ENCODE data around the gene STAT3.

STAT3 gene

GRCh38 chr17:42289611-42290181, 98.5 kb downstream of the STAT3 start:
- DNase-seq = peak; percentile 78

DNA sequence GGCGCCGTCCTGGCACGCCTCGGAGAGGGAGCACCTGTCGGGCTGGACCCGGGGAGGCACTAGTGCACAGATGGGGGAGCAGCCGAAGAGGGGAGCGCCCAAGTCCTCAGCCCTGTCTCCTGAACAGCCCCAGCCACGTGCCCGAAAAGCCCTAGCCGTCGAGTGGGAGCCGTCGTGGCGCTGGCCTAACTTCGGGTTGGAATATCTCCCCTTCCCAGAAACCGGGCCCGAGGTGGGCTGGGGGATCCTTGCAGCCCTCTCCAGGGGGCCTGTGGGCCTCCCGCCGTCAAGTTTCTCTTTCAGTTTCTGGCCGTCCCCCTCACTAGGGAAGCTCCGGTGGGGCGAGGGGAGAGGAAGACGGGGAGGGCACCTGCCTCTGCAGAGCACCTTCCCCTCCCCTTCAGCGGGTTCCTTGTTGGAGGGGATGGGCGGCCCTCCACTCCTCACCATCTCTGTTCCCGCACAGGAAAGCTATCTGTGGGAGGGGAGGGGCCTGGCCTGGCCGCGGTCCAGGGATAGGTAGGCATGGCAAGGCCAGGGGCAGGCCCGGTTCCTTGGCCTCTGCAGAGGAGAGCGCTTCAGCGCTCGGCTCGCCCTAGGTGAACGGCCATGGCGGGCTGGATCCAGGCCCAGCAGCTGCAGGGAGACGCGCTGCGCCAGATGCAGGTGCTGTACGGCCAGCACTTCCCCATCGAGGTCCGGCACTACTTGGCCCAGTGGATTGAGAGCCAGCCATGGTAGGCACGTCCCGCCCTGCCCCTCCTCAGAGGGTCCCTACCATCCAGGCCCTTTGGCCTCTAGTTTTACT, 99.2 kb downstream of the STAT3 start:
- peak; percentile 62 for DNase-seq

GRCh38 chr17:42287977-42288802, 100.1 kb downstream of the STAT3 start, which contains the start of gene STAT5A:
TSS of gene STAT5A (plus strand) at chr17:42288498. CDS start at chr17:42289412, 914 bp downstream.
- peak; percentile 79 for DNase-seq

GRCh38 chr17:42287305-42287976, 100.8 kb downstream of the STAT3 start:
- peak; percentile 59 for DNase-seq

GRCh38 chr17:42286411-42287221, 101.6 kb downstream of the STAT3 start:
- DNase-seq = no peak

GRCh38 chr17:42285346-42286050, 102.7 kb downstream of the STAT3 start:
- no peak for DNase-seq

- DNase-seq = no peak
Observed at GRCh38 chr17:42284566-42284965, 103.7 kb downstream of the STAT3 start.

DNA sequence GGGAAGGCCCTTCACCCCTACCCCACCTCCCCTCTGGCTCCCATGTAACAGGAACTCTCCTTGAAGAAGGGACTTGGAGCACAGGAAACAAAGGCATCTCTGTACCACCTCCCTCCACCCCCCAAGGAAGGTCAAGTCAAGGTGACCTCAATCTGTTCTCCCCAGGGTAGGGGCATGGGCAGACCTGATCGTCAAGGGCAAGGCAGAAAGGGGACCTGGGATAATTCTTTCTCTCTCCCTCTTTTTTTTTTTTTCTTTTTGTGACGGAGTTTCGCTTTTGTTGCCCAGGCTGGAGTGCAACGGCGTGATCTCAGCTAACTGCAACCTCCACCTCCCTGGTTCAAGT, 104.2 kb downstream of the STAT3 start:
- no peak for DNase-seq

- no peak for DNase-seq
Observed at GRCh38 chr17:42283241-42284023, 104.8 kb downstream of the STAT3 start.

GRCh38 chr17:42282478-42283080, 105.7 kb downstream of the STAT3 start:
- no peak for DNase-seq

DNA sequence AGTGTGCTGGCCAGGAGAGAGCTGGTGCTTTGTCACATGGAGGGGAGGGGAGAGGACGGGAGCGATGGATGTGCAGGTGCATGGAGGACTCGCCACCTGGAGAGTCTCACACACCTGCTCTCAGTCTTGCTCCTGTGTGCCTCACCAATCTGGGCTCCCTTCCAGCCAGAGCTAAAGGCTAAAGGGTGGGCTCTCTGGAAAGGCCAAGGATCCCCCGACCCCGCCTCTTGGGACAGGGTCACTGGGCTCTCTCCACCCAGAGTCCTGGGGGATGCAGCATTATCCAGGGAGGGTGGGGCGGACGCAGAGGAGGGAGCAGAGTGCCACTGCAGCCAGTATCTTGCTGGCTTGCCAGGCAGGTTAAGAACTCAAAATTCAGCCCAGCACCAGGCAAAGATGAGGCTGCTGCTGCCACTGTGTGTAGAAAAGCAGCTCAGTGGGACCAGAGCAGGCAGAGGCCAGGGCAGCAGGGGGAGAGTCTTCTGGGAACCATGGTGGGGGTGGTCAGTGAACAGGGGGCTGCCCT, 106.6 kb downstream of the STAT3 start:
- no peak for DNase-seq

DNA sequence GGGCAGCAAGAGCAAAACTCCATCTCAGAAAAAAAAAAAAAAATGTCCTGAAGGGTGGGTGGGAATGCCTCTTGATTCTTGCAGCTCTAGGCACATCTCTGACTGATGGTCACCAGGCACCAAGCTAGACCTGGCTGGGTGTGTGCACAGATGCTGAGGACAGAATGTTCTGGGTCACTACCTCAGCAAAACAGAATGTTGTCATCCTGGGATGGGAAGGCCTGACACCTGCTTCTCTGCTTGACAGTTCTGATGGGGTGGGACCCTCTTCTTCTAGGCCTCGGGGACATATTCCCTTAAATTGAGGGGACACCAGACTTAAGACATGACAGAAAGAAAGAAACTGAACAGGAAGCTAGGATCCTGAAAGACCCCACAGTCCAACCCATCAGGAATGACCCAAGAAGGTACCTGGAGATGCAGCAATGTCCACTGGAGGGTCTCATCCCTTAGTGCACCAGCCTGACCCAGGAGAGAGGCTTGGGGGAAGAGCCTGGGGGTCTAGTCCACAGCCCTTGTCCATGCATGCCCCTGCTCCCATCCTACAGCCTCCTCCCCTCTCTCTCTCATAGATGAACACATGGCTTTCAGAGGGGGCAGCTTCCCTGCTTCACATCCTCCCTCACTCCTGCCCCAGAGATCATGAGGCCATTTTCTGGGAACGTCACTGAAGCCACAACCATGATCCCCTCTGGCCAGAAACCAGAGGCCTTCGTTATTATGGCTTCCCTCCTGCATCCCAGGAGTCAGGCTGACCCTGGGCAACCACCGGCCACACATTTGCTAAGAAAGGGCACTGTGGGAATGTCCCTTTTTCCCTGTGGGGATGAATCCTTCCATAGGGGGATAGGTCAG, 108.2 kb downstream of the STAT3 start:
- DNase-seq = no peak

DNA sequence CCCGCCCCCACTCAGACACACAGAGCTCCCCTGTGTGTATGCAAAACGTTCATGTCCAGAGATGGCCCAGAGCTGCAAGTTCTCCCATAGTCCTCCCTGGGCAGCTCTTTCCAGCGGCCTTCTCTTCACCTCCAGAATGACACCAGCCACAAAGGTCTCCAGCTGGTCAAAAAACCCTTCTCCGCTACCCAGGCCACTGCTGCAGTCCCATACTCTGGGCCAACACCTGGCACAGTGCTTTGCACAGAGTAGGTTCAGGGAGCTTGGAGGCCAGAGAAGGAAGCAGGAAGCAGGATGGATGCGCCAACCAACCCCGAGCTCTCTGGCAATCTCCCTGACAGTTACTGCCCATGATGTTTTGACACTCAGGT, 110.9 kb downstream of the STAT3 start:
- DNase-seq = no peak

DNA sequence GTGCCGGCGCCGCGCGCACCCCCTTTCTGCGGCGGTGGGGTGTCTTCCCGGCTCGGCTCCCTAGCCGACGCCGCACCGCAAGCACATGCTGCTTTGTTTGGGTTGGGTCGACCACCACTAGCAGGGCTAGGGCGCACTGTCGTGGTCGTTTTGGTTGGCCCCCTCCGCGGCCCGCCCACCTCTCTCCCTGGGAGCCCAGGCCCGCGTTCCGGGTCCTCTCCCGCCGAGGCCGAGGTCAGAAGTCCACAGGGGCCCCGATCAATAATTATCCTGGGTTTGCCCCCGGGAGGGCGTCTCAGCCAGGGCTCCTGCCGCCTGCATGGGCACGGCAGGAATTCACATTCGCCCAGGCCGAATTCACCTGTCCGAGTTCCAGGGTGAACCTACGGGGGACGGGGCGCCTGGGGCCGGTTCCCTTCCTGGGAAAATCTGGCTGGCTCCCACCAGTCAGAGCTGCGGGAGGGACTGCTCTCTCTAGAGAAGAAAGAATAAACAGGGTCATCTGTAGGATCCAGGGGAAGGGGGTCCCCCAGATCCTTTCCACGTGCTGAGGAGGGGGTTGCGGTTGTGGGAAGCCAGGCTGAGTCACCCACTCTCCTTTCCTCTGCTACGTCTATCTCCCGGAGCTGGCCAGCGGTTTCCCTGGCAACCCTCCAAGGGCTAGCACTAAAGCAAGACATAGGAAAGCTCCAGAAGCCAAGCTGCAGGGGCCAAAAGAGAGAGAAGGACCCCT, 111.5 kb downstream of the STAT3 start:
- peak; percentile 37 for DNase-seq

DNA sequence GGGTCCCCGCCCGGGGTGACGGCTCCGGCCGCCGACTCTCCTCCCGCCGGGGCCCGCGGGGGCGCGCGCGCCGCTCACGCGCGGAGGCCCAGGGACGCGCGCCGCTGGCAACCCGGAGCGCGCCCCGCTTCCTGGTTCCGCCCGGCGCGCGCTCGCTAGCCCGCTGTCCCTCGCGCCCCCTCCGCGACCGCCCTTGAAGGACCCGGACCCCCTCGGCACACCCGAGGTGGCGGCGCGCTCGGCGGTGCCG, 112.0 kb downstream of the STAT3 start, which contains the start of gene STAT5B:
Gene STAT5B (minus strand): TSS at position 33 of the 250 bp plus-strand sequence. CDS start 44,264 bp downstream, outside the sequence.
- peak; percentile 52 for DNase-seq

DNA sequence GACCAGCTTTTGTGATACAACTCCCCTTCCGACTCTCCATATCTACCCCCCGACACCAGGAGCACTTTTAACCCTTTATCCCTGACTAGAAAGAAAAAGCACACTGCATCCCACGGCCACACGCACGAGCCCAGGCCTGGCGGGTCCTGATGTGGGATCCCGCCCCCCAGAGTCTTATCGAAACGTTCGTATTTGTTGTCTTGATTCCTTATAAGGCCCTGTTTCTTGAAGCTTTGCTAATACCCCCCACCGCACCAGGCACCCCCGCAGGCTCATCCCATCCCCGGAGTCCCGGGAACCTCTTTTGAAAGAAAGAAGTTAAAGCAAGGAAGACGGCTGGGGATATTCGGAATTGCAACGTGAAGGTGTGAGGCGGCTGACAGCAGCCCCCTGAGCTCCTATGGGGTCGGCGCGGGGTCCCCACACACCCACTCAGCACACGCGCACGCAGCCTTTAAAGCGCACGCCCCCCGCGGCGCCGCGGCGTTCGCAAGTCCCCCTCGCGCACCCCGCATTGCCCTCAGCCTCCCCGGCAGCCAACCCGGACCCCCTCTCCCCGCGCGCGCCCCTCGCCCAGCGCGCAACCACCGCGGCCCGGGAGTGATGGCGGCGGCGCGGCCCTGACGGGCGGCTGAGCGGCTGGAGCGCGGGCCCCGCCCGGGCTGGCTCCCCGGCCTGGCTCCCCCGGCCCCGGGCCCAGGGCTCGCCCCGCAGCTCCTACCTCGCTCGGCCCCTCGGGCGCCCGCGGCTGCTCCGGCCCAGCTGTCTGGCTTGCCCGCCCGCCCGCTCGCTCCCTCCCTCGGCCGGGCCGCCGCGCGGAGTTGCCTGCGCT, 112.5 kb downstream of the STAT3 start:
- DNase-seq = peak; percentile 29

GRCh38 chr17:42274812-42275526, 113.3 kb downstream of the STAT3 start:
- DNase-seq = no peak
